Stimulated activated CD4-positive, alpha-beta T cell treated with anti-CD3 and anti-CD28 coated beads, Interleukin-4, amount 100 ng/mL, for 48 hours (primary cell): ENCODE data around the gene SKAP2.
A peak's percentile ranks its signal among the peaks of the same experiment; 100 is the strongest.

Experiments
- DNase-seq, 2 donors: peaks; one replicate each; pipeline ENCODE4 v3.0.0-alpha.2; 2020; ENCODE audit warnings: low read depth in 2 of 2

SKAP2 gene

GRCh38 chr7:26864309-26865093 lies at the start of gene SKAP2:
Gene SKAP2, minus strand, starts transcription at chr7:26864590. Its CDS starts 161 bp downstream, at chr7:26864429.
- peak; percentile 75 to 84 for DNase-seq

- no peak for DNase-seq
These were observed 48.6 kb upstream of the SKAP2 start for GRCh38 chr7:26912933-26913536.

- no peak for DNase-seq
These were observed 47.9 kb upstream of the SKAP2 start for GRCh38 chr7:26912338-26912737.

- no peak for DNase-seq
These were observed 45.8 kb upstream of the SKAP2 start for GRCh38 chr7:26910221-26910620.

GRCh38 chr7:26900251-26900650 lies 35.9 kb upstream of the SKAP2 start:
- no peak for DNase-seq

- no peak for DNase-seq
These were observed 35.1 kb upstream of the SKAP2 start for GRCh38 chr7:26899519-26899918.

GRCh38 chr7:26898891-26899290 lies 34.5 kb upstream of the SKAP2 start:
- DNase-seq: no peak

- DNase-seq: no peak
These were observed 33.5 kb upstream of the SKAP2 start for GRCh38 chr7:26897928-26898327.

GRCh38 chr7:26891400-26892350 lies 27.3 kb upstream of the SKAP2 start:
- no peak for DNase-seq

- DNase-seq: no peak
These were observed 16.5 kb upstream of the SKAP2 start for GRCh38 chr7:26880852-26881251.

- no peak for DNase-seq
These were observed 15.3 kb upstream of the SKAP2 start for GRCh38 chr7:26879671-26880070.

- DNase-seq: no peak
These were observed 4.6 kb upstream of the SKAP2 start for GRCh38 chr7:26868841-26869495.

- DNase-seq: peak in 1 of 2 donors; percentile 13
These were observed 651 bp upstream of the SKAP2 start for GRCh38 chr7:26865094-26865388.

GRCh38 chr7:26863518-26864308 lies 677 bp downstream of the SKAP2 start:
- peak in 1 of 2 donors; percentile 2 for DNase-seq

- no peak for DNase-seq
These were observed 1.6 kb downstream of the SKAP2 start for GRCh38 chr7:26862834-26863233.

GRCh38 chr7:26861050-26861449 lies 3.3 kb downstream of the SKAP2 start:
- DNase-seq: no peak

GRCh38 chr7:26860361-26860760 lies 4.0 kb downstream of the SKAP2 start:
- no peak for DNase-seq

GRCh38 chr7:26859720-26860119 lies 4.7 kb downstream of the SKAP2 start:
- no peak for DNase-seq

GRCh38 chr7:26858735-26859134 lies 5.7 kb downstream of the SKAP2 start:
- no peak for DNase-seq

- DNase-seq: no peak
These were observed 6.1 kb downstream of the SKAP2 start for GRCh38 chr7:26858241-26858715.
